NCI-H446 (cell line): Measurements from ENCODE around the gene SCFD2.
"Not testable (repeated sequence)": the region's sequence is repeated elsewhere in the genome, so short reads cannot be mapped to it uniquely, and the experiment has no call there.

Experiments
- DNase-seq, 2 experiments: peaks; one replicate each; lab custom pipeline; 2025; lab: John Stamatoyannopoulos, UW

SCFD2 gene

GRCh38 chr4:53139256-53139655 is 226.6 kb downstream of the SCFD2 start:
- DNase-seq, result not testable (repeated sequence)

GRCh38 chr4:53137468-53137867 is 228.4 kb downstream of the SCFD2 start:
- no peak for DNase-seq

DNA sequence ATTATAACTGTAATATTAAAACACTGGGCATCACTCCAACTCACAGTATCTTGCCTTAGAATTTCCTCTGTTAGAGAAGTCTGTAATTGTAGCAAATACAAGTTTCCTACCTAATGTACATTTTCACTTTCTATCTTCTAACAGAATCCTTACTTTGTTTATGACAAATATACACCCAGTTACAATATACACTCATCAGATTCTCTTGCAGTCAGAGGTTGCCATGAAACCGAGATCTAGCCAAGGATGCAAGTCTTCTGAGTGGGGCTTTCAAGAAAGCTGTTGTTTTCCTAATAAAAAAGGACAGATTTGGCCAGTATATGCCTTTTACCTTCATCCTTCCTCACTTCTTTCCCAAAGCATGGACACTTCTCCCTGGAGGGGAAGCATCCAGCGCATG is 228.9 kb downstream of the SCFD2 start:
- no peak for DNase-seq

- DNase-seq, result no peak
These were observed 233.5 kb downstream of the SCFD2 start for GRCh38 chr4:53132132-53132891.

DNA sequence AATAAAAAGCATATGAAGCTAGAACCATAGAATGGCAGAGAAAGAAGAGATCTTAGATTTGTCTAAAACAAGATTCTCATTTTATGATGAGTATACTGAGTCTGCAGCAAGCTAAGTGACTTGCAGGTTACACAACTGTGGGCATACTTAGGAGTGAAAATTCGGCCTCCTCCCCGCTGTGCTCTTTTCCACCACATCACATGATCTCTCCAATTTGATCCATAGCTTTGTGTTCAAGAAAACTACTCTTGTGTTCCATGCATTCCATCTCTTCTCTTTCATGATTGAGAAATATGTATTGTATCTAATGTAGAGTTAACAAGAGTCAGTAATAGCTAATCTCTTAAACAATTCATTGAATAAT is 234.3 kb downstream of the SCFD2 start:
- DNase-seq, result no peak

DNA sequence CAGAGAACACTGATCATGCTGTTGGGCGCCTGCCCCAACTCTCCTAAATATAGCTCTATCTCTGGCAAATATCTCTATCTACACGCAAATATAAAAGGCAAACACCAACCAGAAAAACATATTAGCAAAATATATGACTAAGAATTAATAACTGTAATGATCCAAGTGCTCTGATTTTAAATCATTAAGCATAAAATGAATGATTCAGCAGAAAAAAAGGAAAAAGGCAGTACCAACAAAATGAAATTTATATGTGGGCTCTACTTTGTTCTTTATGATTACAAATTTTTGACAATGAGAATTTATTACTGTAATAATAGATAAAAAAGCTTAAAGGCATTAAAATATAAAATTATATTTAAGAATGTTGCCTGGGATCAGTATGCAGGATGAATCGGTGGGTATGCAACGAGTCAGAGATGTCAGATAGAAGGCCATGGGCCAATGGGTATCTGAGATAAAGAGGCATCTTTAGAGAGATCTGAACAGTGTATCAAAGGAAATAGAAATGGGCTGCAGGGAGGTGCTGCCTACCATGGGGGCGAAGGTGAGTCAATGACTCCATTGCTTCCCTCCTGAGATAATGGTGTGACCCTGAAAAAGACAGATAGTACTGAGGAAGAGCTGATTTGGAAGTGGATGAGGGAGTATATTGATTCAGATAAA is 234.8 kb downstream of the SCFD2 start:
- no peak for DNase-seq

DNA sequence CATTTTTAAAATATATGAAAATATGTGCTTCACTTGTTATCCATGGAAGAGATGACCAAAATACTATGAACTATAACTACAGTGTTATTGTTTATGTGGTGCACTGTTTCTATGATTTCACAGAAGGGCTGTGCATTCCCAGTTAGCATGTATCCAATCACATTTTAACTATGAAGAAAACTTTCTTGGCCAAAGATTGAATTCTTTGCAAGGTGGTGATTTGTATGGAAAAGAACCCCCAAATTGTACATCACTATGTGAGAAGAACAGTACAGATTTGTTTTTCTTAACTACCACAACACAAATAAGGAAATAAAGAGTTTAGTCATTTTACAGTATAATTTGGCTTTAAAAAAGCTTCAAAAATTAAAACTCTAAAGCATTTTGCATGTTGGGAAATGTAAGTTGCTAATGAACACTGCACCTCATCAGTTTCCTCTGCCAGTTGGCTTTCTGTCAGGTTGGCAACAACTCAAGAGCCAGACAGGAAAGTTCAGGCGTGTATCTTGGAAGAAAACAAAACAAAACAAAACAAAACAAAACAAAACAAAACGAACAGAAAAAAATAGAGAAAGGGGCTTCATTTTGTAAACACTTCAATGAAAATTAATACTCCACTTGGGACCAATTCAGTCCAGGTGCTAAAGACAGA is 237.0 kb downstream of the SCFD2 start:
- DNase-seq, result peak in 1 of 2 experiments; percentile 4

GRCh38 chr4:53128231-53128630 is 237.6 kb downstream of the SCFD2 start:
- no peak for DNase-seq

DNA sequence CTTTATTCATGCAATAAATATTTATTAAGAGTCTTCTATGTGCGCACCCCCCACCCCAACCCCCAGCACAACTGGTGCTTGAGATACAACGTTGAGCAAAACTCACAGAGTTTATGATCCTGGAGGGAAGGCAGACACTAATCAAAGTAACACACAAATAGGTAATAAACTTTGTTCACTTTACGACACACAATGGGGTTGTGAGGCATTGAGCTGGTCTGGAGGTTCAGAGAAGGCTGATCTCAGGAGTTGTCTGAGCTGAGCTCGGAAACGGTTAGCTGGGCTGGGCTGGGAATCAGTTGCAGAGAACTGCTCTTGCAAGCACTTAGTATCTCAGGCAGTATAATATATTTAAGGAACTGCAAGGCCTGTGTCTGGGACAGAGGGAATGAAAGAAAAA is 238.5 kb downstream of the SCFD2 start:
- no peak for DNase-seq

GRCh38 chr4:53126099-53126498 is 239.8 kb downstream of the SCFD2 start:
- DNase-seq, result no peak

DNA sequence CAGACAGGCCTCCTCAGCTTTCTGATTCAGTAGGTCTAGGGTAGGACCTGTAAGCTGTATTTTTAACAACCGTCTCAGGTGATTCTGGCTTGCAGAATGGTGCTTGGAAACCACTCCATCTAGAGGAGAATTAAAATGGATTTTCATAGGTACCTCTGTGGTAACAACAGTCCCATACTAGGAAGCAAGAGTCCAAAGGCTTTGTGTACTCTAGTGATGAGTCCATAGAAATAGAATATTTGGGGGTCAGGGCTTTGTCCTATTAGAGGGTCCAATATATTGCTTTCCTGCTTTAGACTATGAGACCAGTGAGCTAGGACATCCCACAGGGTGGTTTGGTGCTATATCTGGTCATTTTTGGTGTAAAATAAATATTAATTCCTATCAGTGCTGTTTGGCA is 242.0 kb downstream of the SCFD2 start:
- no peak for DNase-seq

DNA sequence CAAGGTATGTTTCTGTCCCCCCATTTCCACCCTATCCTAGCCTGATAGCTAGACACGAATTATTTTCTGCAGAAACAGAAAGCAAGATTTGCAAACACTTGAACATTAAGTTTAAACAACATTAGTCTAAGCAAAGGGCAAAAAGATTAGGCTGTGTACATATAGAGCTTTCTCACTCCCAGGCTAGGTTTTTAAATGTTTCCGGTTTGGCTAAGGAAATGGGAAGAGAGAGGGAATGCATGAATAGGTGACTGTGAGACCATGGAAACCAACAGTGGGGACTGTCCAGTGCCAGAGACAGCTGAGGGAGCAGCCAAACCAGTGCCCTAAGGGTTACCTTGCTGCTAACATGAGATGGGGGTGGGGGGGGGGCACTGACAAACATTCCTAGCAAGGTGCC is 242.7 kb downstream of the SCFD2 start:
- DNase-seq, result no peak

DNA sequence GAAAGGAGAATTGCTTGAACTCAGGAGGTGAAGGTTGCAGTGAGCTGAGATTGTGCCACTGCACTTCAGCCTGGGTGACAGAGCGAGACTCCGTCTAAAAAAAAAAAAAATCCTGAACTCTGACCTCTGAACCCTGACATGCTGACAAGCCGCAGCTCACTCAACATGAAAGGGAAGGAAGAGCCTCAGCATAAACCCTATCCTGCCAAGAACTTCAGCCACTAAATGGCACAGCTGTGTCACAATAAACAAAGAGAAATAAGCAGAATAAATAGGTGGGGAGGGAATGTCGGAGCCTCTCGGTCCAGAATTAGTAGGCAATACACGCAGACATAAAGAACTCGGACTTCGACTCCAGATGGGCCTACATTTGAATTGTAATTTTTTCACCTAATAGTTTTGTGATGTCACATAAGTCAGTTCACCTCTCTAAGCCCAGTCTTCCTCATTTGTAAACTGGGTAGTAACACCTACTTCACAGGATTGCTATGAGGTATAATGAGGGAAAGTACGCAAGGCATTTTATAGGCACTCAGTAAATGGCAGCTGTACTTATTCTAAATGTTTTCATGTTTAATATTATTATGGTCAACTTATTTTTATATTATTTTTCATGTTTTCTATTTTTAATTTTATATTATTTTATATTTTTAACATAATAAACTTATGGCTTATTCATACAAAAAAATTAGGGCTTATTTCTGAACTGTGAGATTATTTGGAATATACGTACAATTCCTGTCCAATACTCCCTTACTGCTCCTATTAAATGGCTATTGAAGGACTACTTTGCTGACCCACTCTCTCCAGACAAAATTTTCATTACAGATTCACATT is 243.4 kb downstream of the SCFD2 start:
- no peak for DNase-seq

DNA sequence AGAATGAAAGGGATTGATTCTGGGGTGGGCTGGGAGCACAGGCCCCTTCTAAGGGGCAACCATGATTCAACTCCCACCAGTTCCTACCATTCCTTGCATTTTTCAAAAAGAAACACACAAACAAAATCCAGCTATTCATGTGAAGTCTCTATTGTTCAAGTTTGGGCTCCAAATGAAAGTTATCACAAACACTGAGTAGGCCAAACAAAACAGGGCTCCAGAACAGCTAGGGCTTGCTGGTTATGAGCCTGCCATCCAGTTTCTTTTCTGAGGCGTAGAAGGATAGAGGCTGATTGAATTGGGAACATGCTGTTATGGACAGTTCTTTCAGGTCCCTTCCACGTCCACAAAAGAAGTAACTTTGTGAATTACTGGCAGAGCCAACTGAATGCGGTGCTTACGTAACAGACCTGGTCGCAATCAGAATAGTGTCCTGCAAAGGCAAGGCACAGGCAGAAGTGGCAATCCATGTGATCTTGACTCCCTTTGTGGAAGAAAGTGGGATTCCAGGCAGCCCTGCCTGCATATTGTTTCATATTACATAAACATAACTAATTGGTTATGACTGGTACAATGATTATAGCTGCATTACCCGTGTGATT is 244.5 kb downstream of the SCFD2 start:
- DNase-seq, result no peak

- DNase-seq, result no peak
These were observed 245.1 kb downstream of the SCFD2 start for GRCh38 chr4:53120778-53121177.

- no peak for DNase-seq
These were observed 246.2 kb downstream of the SCFD2 start for GRCh38 chr4:53119680-53120079.

GRCh38 chr4:53118676-53119075 is 247.2 kb downstream of the SCFD2 start:
- no peak for DNase-seq

DNA sequence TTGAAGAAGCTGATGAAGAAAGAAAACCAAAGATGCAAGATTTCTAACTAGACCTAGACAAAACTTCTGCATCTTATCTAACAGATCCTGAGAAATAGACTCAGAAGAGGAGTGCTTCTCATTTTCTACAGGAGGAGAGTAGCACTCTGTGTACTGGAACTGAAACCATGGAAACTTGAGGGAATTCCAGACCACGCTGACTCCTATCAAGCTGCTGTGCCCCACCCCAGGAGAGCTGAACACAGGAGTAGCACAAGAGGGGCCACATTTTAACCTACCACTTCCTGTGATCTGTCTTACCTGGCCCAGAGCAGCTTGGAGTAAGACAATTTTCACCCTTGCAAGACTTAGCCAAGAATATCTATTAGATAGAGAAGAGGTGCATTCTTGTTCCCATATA is 248.9 kb downstream of the SCFD2 start:
- no peak for DNase-seq

- no peak for DNase-seq
These were observed 252.2 kb downstream of the SCFD2 start for GRCh38 chr4:53113431-53114225.

- DNase-seq, result no peak
These were observed 260.5 kb downstream of the SCFD2 start for GRCh38 chr4:53105313-53105712.

DNA sequence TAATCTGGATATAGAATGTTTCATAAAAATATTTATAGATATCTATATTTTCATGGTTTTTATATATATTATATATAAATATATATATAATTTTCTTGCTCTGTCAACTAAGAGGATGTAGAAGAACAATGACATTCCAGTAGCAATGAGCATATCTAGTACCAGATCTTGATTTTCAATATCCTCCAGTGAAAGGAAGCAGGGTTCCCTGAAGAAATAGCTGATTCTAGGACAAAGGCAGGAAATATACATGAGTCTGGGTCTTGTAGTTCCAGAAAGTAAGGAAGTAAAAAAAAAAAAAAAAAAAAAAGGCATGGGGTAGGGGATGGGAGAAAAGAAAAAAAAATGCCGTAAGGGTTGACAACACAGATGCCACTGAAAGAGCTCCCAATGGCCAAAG is 262.4 kb downstream of the SCFD2 start:
- no peak for DNase-seq
